H1 (cell line): ENCODE measurements around the gene AGBL1.

Source experiments
- BRCA1 ChIP-seq: IDR thresholded peaks from 2 replicates; pipeline ENCODE4 v1.6.1; 2012; ENCODE audit warnings: low read depth, low read length, improper control_type of control experiment
- EGR1 ChIP-seq: IDR thresholded peaks from 2 replicates; pipeline ENCODE4 v1.6.1; 2011; ENCODE audit warnings: low read depth, low read length, borderline replicate concordance
- HDAC2 ChIP-seq, 2 experiments: fragments of 300-600 bp in 1 of 2; sonication (generic) in 1 of 2; IDR thresholded peaks; 2 replicates each; pipeline ENCODE4 v1.6.1; 2011 to 2012; ENCODE audit warnings: low read depth in 2 of 2, low read length in 2 of 2, mild to moderate bottlenecking in 2 of 2, moderate library complexity in 2 of 2, borderline replicate concordance in 1 of 2, inconsistent platforms in 1 of 2
- HDAC6 ChIP-seq: IDR thresholded peaks from one replicate; pipeline ENCODE4 v1.7.1; 2012; ENCODE audit warnings: low read depth, mild to moderate bottlenecking, inconsistent platforms, low read length, moderate library complexity
- JUN ChIP-seq: IDR thresholded peaks from 2 replicates; pipeline ENCODE4 v1.6.1; 2011; ENCODE audit warnings: low read depth, mild to moderate bottlenecking, improper control_type of control experiment, low read length
- NRF1 ChIP-seq: IDR thresholded peaks from 2 replicates; pipeline ENCODE4 v1.6.1; 2011; ENCODE audit warnings: mild to moderate bottlenecking, low read depth, low read length, improper control_type of control experiment
- POLR2A ChIP-seq, 2 experiments: IDR thresholded peaks; 1 replicate in 1 of 2; 2 replicates in 1 of 2; pipeline ENCODE4 v1.6.1; 2011; ENCODE audit warnings: low read depth in 2 of 2, low read length in 2 of 2, mild to moderate bottlenecking in 2 of 2; ENCODE audit errors: control extremely low read depth in 1 of 2
- POLR2AphosphoS5 ChIP-seq: IDR thresholded peaks from 2 replicates; pipeline ENCODE4 v1.6.1; 2011; ENCODE audit warnings: low read depth, low read length
- RFX5 ChIP-seq: IDR thresholded peaks from 2 replicates; pipeline ENCODE4 v1.6.1; 2011; ENCODE audit warnings: low read depth, low read length, improper control_type of control experiment, borderline replicate concordance
- RNF2 ChIP-seq: fragments of 200-900, 300-1000 bp; sonication (generic); IDR thresholded peaks from 2 replicates; pipeline ENCODE4 v1.7.1; 2016; ENCODE audit warnings: borderline replicate concordance, low read depth, mild to moderate bottlenecking, antibody characterized with exemption, low read length; ENCODE audit not compliant: poor library complexity, severe bottlenecking; ENCODE audit errors: missing control alignments
- SP1 ChIP-seq: IDR thresholded peaks from 2 replicates; pipeline ENCODE4 v1.6.1; 2011; ENCODE audit warnings: low read depth, low read length
- SUZ12 ChIP-seq: fragments of 200-600 bp; sonication (generic); IDR thresholded peaks from 2 replicates; pipeline ENCODE4 v1.6.1; 2012; ENCODE audit warnings: mild to moderate bottlenecking, inconsistent platforms, low read length, moderate library complexity, mixed read lengths
- TAF1 ChIP-seq: IDR thresholded peaks from 2 replicates; pipeline ENCODE4 v1.6.1; 2011; ENCODE audit warnings: mild to moderate bottlenecking, low read depth, low read length
- TF ChIP-seq, protein P1 (sequence below), 3 experiments: IDR thresholded peaks; 1 replicate in 2 of 3; 2 replicates in 1 of 3; pipeline versions ENCODE4 v1.5.1 to v1.6.1; 2011; ENCODE audit warnings: low read length in 3 of 3, mild to moderate bottlenecking in 3 of 3, inconsistent platforms in 2 of 3, low read depth in 1 of 3, moderate library complexity in 1 of 3; ENCODE audit not compliant: insufficient read depth in 1 of 3; ENCODE audit errors: control extremely low read depth in 1 of 3

DNA sequence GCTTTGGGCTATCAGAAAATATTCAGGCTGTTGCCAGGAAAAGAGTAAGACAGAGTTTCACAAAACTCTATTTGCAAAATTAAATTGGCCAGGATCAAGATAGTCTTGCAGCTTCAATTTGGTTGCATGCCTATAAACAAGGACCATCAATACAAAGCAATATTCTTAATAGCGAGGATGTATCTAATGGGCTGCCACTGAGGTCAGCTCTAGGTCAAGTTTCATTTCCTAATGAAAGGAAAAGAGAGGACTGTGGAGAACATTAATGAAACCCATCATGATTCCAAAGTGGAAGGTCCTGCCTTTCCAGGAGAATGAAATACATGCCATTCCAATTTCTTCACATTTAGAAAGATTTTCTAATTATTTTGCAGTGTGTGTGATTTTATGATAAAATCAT lies 273.5 kb downstream of the AGBL1 start:
- TF ChIP-seq HDAC2 (IDR thresholded peaks at IDR 0.05; ENCODE audit: borderline replicate concordance in 1 of 2, low read depth in 2 of 2, low read length in 2 of 2) (no peak), POLR2A (IDR thresholded peaks at IDR 0.05; ENCODE audit: control extremely low read depth in 1 of 2, low read depth in 2 of 2, low read length in 2 of 2) (no peak), POLR2AphosphoS5 (no peak), SP1 (no peak), RFX5 (no peak), RNF2 (no peak), TAF1 (no peak), JUN (no peak), HDAC6 (no peak), SUZ12 (no peak), EGR1 (no peak), BRCA1 (no peak), NRF1 (no peak)
- TF ChIP-seq, protein P1, sequence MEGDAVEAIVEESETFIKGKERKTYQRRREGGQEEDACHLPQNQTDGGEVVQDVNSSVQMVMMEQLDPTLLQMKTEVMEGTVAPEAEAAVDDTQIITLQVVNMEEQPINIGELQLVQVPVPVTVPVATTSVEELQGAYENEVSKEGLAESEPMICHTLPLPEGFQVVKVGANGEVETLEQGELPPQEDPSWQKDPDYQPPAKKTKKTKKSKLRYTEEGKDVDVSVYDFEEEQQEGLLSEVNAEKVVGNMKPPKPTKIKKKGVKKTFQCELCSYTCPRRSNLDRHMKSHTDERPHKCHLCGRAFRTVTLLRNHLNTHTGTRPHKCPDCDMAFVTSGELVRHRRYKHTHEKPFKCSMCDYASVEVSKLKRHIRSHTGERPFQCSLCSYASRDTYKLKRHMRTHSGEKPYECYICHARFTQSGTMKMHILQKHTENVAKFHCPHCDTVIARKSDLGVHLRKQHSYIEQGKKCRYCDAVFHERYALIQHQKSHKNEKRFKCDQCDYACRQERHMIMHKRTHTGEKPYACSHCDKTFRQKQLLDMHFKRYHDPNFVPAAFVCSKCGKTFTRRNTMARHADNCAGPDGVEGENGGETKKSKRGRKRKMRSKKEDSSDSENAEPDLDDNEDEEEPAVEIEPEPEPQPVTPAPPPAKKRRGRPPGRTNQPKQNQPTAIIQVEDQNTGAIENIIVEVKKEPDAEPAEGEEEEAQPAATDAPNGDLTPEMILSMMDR (IDR thresholded peaks at IDR 0.05; ENCODE audit: control extremely low read depth in 1 of 3, insufficient read depth in 1 of 3, low read depth in 1 of 3, low read length in 3 of 3) = no peak
